Tibial artery (tissue), 4 donors: ENCODE results near the gene ZNF652.

ENCODE experiments used
- DNase-seq, 2 donors: peaks; one replicate each; pipeline ENCODE4 v3.0.0-alpha.2; 2019
- H3K27ac ChIP-seq, 2 donors: fragments of 200-600 bp; sonication (generic) in 1 of 2; 1 replicate in 1 of 2; 2 replicates in 1 of 2; pipeline ENCODE4 v1.5.1; 2018 to 2019; ENCODE audit warnings: mild to moderate bottlenecking in 1 of 2
- H3K27me3 ChIP-seq, 2 donors: fragments of 200-600 bp; sonication (generic) in 1 of 2; one replicate each; pipeline versions ENCODE4 v1.5.1 to v1.6.0; 2016 to 2019
- H3K36me3 ChIP-seq, 3 donors: fragments of 200-600 bp; sonication (generic) in 2 of 3; one replicate each; pipeline ENCODE4 v1.5.1; 2016 to 2019; ENCODE audit warnings: mild to moderate bottlenecking in 2 of 3
- H3K4me1 ChIP-seq, 4 donors: fragments of 200-600 bp; sonication (generic) in 2 of 4; 1 replicate in 3 of 4; 2 replicates in 1 of 4; pipeline ENCODE4 v1.5.1; 2016 to 2019
- H3K4me3 ChIP-seq, 2 donors: fragments of 200-600 bp; sonication (generic) in 1 of 2; 1 replicate in 1 of 2; 2 replicates in 1 of 2; pipeline ENCODE4 v1.5.1; 2018 to 2019; ENCODE audit warnings: mild to moderate bottlenecking in 2 of 2
- H3K9me3 ChIP-seq, 3 donors: fragments of 200-600 bp; sonication (generic) in 1 of 3; one replicate each; pipeline ENCODE4 v1.5.1; 2016 to 2019
- intact Hi-C: fragments of 100-400 bp; cut with DNase I; formaldehyde crosslinking; loops from one replicate; pipeline ENCODE4 v1.15.0; 2023; ENCODE audit warnings: low total_unique reads
- TF ChIP-seq, protein P1 (sequence below), 2 experiments: fragments of 200-600 bp in 1 of 2; fragments of 450-650 bp in 1 of 2; IDR thresholded peaks; one replicate each; pipeline ENCODE4 v1.5.1; 2017 to 2019; ENCODE audit warnings: antibody characterized with exemption in 2 of 2, mild to moderate bottlenecking in 1 of 2, moderate library complexity in 1 of 2

The ZNF652 gene

DNA sequence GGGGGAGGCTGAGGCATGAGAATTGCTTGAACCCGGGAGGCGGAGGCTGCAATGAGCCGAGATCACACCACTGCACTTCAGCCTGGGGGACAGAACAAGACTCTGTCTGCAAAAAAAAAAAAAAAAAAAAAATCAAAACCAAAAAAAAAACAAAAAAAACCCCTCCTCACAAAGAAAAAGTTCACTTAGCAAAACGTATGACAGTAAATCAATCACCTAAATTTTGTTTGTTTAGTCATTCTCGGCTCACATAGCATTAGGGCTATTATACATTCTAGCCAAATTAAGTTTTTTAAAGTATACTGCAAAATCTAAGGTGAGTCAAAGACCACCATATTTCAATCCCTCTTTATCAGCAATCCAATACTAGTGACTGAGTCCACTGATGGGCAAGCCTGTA, 5.7 kb downstream of the ZNF652 start:
- H3K4me1 ChIP-seq = peaks cover 0 to 39% (median 16%) of the 10 kb centered on the region in 4 donors
- no peaks in the 10 kb centered on the region for H3K27me3 ChIP-seq
- H3K27ac ChIP-seq = no peak overlapping the region
- DNase-seq = no peak
- intact Hi-C loops = no loop called here
- H3K36me3 ChIP-seq = no peaks in the 10 kb centered on the region
- no peak overlapping the region for H3K4me3 ChIP-seq
- no peaks in the 10 kb centered on the region for H3K9me3 ChIP-seq
- TF ChIP-seq, protein P1, sequence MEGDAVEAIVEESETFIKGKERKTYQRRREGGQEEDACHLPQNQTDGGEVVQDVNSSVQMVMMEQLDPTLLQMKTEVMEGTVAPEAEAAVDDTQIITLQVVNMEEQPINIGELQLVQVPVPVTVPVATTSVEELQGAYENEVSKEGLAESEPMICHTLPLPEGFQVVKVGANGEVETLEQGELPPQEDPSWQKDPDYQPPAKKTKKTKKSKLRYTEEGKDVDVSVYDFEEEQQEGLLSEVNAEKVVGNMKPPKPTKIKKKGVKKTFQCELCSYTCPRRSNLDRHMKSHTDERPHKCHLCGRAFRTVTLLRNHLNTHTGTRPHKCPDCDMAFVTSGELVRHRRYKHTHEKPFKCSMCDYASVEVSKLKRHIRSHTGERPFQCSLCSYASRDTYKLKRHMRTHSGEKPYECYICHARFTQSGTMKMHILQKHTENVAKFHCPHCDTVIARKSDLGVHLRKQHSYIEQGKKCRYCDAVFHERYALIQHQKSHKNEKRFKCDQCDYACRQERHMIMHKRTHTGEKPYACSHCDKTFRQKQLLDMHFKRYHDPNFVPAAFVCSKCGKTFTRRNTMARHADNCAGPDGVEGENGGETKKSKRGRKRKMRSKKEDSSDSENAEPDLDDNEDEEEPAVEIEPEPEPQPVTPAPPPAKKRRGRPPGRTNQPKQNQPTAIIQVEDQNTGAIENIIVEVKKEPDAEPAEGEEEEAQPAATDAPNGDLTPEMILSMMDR (IDR thresholded peaks at IDR 0.05) = no peak

DNA sequence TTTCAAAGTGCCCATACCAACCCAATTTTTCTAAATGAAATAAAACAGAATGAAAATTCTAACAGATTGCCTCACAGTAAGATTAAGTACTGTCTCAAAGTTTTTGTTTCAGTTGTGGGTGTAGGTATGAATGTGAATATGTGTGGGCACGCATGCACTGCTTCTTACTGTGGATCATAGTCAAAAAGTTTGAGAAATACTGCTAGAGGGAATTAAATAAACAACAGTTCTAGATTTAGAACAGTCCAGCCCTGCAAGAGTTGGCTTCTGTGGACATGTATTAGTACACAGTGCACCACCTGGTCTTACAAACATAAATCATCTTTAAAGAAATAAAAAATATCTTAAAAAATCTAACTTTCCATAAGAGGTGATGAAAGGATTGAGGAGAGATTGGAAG, 8.4 kb downstream of the ZNF652 start:
- intact Hi-C loops = no loop called here
- Histone ChIP-seq H3K9me3 (no peaks in the 10 kb centered on the region), H3K36me3 (no peaks in the 10 kb centered on the region), H3K4me3 (no peak overlapping the region), H3K4me1 (peaks cover 0 to 15% (median 5%) of the 10 kb centered on the region in 4 donors), H3K27ac (no peak overlapping the region), H3K27me3 (no peaks in the 10 kb centered on the region)
- DNase-seq = no peak
- TF ChIP-seq, protein P1 (IDR thresholded peaks at IDR 0.05) = no peak

DNA sequence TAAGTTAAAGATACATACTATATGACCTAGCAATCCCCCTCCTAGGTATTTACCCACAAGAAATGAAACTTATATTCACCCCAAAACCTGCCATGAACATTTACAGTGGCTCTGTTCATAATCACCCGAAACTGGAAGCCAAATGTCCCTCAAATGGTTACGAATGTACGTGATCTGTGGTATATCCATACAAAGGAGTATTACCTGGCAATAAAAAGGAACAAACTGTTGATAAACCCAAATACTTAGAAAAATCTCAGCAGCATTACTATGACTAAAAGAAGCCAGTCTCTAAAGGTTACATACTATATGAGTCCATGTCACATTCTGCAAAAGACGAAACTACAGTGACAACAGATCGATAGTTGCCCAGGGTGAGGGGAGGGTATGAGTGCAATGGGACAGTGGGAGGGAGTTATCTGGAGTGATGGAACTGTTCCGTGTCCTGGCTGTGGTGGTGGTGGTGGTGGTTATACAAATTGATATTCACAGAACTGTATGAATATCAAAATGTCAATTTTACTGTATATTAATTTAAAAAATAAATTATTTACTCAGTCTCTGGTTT, 9.4 kb downstream of the ZNF652 start:
- DNase-seq = no peak
- TF ChIP-seq, protein P1 (IDR thresholded peaks at IDR 0.05) = no peak
- no peaks in the 10 kb centered on the region for H3K27me3 ChIP-seq
- H3K4me3 ChIP-seq = no peak overlapping the region
- peaks cover 0 to 13% (median 5%) of the 10 kb centered on the region in 4 donors for H3K4me1 ChIP-seq
- intact Hi-C loops = no loop called here
- no peaks in the 10 kb centered on the region for H3K36me3 ChIP-seq
- no peak overlapping the region for H3K27ac ChIP-seq
- no peaks in the 10 kb centered on the region for H3K9me3 ChIP-seq

DNA sequence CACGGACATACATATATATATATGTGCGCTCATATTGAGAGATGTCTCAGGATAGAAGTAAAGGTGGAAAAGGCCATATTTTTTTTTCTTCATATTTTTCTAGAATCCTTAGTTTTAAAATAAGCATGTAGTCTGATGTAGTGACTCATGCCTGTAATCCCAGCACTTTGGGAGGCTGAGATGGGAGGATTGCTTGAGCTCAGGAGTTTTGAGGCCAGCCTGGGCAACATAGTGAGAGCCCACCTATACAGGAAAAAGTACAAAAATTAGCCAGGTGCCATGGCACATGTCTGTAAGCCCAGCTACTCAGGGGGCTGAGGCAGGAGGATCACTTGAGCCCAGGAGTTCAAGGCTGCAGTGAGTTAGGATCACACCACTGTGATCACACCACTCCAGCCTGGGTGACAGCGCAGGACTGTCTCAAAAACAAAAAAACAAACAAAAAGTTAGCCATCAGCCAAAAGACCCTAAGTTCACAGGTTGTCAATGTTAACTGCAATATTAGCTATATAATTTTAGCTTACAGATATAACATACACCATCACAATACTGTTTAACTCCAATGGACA, 10.4 kb downstream of the ZNF652 start:
- TF ChIP-seq, protein P1 (IDR thresholded peaks at IDR 0.05) = no peak
- H3K27me3 ChIP-seq = no peaks in the 10 kb centered on the region
- no peaks in the 10 kb centered on the region for H3K36me3 ChIP-seq
- intact Hi-C loops = no loop called here
- H3K9me3 ChIP-seq = no peaks in the 10 kb centered on the region
- no peak overlapping the region for H3K27ac ChIP-seq
- no peak overlapping the region for H3K4me3 ChIP-seq
- DNase-seq = no peak
- peaks cover 0 to 13% (median 5%) of the 10 kb centered on the region in 4 donors for H3K4me1 ChIP-seq

DNA sequence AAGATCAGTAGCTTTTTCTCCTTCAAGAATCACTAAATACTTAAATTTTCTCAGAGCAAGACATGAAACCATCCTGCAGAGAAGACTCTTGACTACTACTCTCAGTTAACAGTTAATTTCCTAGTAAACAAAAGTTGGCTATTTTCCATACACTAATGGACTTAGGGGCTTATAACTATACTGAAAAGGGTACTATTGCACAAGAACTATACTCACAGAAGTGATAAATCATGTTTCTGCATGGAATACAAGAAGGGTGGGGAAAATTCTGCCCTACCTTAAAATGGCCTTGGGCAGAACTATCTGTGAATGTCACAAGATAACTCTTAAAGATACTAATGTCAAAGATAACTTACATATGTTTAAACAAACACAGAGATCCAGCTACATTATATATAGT, 12.5 kb downstream of the ZNF652 start:
- Histone ChIP-seq H3K27me3 (no peaks in the 10 kb centered on the region), H3K9me3 (no peaks in the 10 kb centered on the region), H3K27ac (no peak overlapping the region), H3K4me3 (no peak overlapping the region), H3K4me1 (peaks cover 0 to 13% (median 5%) of the 10 kb centered on the region in 4 donors), H3K36me3 (no peaks in the 10 kb centered on the region)
- DNase-seq = no peak
- intact Hi-C loops = no loop called here
- TF ChIP-seq, protein P1 (IDR thresholded peaks at IDR 0.05) = no peak
